GM21381 (cell line): Measurements from ENCODE around the gene SEPHS1.
"Not testable (repeated sequence)": the region's sequence is repeated elsewhere in the genome, so short reads cannot be mapped to it uniquely, and the experiment has no call there.

Experiments
- ATAC-seq: cut with Tn5 transposase; IDR thresholded peaks from one replicate; pipeline ENCODE4 v1.9.1; 2021; ENCODE audit warnings: mild to moderate bottlenecking, moderate library complexity; ENCODE audit not compliant: unreplicated experiment

Gene SEPHS1

GRCh38 chr10:13291821-13292773 is 56.0 kb downstream of the SEPHS1 start:
- ATAC-seq = no peak

GRCh38 chr10:13291061-13291460 is 57.0 kb downstream of the SEPHS1 start:
- no peak for ATAC-seq

DNA sequence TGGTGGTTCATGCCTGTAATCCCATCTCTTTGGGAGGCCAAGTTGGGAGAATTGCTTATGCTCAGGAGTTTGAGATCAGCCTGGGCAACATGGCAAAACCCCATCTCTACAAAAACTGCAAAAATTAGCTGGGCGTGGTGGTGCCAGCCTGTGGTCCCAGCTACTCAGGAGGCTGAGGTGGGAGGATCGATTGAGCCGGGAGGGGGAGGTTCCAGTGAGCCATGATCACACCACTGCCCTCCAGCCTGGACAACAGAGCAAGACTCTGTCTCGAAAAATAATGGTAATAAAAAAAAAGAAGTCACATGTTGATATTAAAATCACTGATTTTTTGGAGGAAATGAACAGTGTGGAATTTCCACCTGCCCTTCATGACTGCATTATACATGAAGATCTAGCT is 64.0 kb downstream of the SEPHS1 start:
- no peak for ATAC-seq

DNA sequence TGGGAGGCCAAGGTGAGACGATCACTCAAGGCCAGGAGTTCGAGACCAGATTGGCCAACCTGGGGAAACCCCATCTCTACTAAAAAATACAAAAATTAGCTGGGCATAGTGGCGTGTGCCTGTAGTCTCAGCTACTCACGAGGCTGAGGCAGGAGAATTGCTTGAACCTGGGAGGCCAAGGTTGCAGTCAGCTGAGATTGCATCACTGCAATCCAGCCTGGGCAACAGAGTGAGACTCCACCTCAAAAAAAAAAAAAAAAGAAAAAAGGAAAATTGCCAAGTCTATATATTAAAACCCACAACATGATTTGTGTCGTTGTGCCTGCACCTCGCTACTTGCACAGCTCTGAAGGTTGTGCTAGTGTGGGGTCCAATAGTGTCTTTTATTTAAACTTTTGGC is 65.7 kb downstream of the SEPHS1 start:
- not testable (repeated sequence) for ATAC-seq

DNA sequence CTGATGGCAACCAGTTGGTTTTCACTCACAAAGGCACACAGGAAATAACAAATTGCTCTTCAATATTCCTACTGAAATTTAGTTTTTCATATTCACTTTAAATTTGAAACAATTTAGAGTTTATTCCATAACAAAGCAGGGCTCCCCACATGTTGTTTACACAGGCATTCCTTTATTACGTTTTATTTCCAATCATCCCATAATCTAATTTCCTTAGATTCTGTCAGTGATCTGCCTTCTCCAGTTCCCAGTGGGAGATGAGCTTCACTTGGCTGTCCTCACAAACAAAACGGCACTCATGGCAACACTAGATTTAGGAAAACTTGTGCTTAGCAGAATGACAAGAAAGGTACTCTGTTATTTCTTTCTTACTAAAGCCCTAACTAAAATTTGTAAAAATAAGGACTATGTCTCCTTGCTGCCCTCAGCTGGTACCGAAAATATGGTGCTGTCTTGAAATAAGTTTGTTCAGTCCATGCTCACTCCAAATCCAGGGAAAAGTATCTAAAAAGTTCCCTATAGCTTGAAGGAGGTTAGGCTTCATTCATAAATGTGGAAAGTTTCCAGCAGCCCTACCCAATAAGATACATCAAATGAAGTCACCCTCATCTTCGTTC is 71.2 kb downstream of the SEPHS1 start:
- no peak for ATAC-seq

- not testable (repeated sequence) for ATAC-seq
Observed at GRCh38 chr10:13276146-13276545, 71.9 kb downstream of the SEPHS1 start.

DNA sequence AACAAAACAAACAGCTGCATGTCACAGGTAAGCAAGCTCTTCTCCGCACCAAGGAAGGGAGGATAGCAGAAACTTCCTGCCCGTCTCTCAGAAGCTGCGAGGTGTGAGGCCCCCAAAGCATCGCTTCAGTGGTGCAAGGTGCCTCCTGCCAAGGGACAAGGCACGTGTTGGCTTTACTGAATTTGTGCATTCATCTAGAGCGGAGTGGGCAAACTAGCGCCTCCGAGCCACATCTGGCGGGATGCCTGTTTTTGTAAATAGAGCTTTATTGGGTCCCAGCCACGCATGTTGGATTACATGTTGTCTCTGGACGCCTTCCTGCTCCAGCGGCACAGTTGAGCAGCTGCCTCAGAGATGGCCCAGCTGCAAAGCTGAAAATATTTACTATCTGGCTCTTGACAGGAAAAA is 75.9 kb downstream of the SEPHS1 start:
- ATAC-seq = peak; percentile 22

DNA sequence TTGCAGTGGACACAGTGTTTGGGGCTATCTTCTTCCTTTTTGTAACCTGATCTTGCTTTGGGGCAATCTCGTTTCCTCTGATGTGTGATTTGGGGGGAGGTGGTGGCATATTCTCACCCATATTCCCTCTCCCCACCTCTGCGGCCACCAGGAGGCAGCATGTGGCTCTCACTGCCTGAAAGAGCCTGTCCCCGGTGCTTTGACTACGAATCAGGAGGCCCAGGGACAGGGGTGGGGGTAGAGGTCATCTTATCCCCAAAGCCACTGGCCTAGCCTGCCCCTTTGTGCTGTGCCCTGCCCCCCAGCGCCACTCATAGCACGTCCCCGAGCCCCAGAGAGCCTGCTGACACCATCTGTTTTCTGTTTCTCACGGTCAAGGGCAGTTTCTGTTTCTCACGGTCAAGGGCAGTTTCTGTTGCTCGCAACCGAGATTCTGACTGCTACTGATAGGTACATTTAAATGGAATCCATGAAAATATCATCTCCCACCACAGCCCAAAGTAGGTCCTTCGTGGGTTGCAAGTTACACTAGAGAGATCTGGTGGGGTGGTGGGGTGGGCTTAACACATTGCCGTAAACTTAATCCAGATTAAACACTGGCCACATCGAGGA is 76.4 kb downstream of the SEPHS1 start:
- peak; percentile 74 for ATAC-seq

DNA sequence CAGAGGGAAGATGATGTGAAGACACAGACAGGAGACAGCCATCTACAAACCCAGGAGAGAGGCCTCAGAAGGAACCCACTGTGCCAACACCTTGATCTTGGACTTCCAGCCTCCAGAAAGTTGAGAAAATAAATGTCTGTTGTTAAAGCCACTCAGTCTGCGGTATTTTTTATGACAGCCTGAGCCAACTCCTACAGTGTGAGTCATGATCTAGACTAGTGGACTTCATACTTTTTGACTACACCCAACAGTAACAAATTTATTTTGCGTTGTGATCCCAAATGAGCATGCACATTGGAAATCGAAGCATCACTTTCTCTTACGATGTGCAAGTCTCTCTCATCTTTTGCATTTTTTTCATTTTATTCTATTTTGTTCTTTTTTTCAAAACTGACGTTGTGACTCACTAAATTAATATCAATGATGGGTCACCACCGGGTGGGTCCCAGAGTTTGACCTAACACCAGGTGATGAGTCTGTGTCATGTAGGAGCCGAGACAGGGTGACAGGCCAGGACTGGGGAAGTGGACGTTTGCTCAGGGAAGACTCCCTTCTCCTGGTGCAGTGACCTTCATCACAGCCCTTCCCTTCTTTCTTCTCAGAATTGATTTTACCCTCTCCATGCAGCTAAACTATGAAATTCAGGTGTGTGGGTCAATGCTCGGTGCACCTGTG is 77.1 kb downstream of the SEPHS1 start:
- no peak for ATAC-seq

DNA sequence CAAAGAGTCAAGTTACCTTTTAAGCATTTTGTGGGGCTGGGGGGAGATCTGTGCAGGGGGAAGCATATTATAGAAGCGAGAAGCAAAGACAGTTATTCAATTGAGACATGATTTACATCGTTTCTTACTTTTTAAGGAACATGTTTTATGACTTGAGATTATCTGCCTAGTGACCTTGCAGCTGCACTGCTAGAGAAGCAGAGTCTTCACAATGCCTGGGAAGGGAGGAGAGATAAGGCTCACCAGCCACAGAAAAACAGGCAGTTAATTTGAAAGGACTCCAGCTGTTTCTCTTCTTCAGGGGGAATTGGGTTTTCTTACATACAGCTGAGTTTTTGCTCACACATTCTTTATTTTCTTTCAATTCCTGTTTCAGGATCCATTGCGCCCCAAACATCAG is 79.3 kb downstream of the SEPHS1 start:
- no peak for ATAC-seq

GRCh38 chr10:13268310-13268709 is 79.8 kb downstream of the SEPHS1 start:
- ATAC-seq = no peak
